Keratinocyte (primary cell): ENCODE data around the gene CAPN5. TPM values are rescaled to one million over a fixed set of nuclear protein-coding genes. Genes with fewer than 3 reads are reported as not detected.

Experiments used
- DNase-seq: peaks from one replicate; pipeline ENCODE4 v3.0.0-alpha.2; 2011; ENCODE audit warnings: low read depth, missing footprints, low spot score
- FAIRE-seq: peaks from 2 replicates; lab custom pipeline; 2011; peaks lifted over from hg19 to GRCh38; lab: Jason Lieb, UNC
- H2AFZ ChIP-seq: 2 replicates; pipeline ENCODE4 v1.6.0; 2012; ENCODE audit warnings: low read length, control low read depth, inconsistent platforms; ENCODE audit not compliant: control insufficient read depth
- H3K27ac ChIP-seq: 2 replicates; pipeline ENCODE4 v1.5.1; 2011; ENCODE audit warnings: low read length; ENCODE audit not compliant: control insufficient read depth, insufficient read depth
- H3K27me3 ChIP-seq: 3 replicates; pipeline ENCODE4 v1.6.0; 2011; ENCODE audit warnings: low read length; ENCODE audit not compliant: control insufficient read depth, insufficient read depth; ENCODE audit errors: extremely low read depth
- H3K36me3 ChIP-seq, 2 experiments: 2 replicates in 1 of 2; 3 replicates in 1 of 2; pipeline ENCODE4 v1.5.1; 2011; ENCODE audit warnings: low read length in 2 of 2, mild to moderate bottlenecking in 1 of 2; ENCODE audit not compliant: control insufficient read depth in 2 of 2, insufficient read depth in 2 of 2; ENCODE audit errors: extremely low read depth in 1 of 2
- H3K4me1 ChIP-seq: 3 replicates; pipeline ENCODE4 v1.5.1; 2011; ENCODE audit warnings: low read length; ENCODE audit not compliant: control insufficient read depth, insufficient read depth; ENCODE audit errors: extremely low read depth
- H3K4me2 ChIP-seq: 3 replicates; pipeline ENCODE4 v1.6.0; 2011; ENCODE audit warnings: low read depth, low read length; ENCODE audit not compliant: control insufficient read depth, insufficient read depth; ENCODE audit errors: extremely low read depth
- H3K4me3 ChIP-seq, 3 experiments: fragments of 200-600 bp in 1 of 3; sonication (generic) in 1 of 3; 2 replicates in 2 of 3; 3 replicates in 1 of 3; pipeline ENCODE4 v1.5.1; 2011 to 2016; ENCODE audit warnings: low read length in 3 of 3, mild to moderate bottlenecking in 3 of 3, control low read depth in 2 of 3, inconsistent platforms in 1 of 3, low read depth in 1 of 3, mixed read lengths in 1 of 3, mixed run types in 1 of 3, moderate library complexity in 1 of 3; ENCODE audit not compliant: control insufficient read depth in 2 of 3, insufficient read depth in 2 of 3; ENCODE audit errors: extremely low read depth in 1 of 3
- H3K79me2 ChIP-seq: 2 replicates; pipeline ENCODE4 v1.6.0; 2012; ENCODE audit warnings: low read length; ENCODE audit not compliant: control insufficient read depth, insufficient read depth
- H3K9ac ChIP-seq: 3 replicates; pipeline ENCODE4 v1.6.0; 2011; ENCODE audit warnings: low read length; ENCODE audit not compliant: control insufficient read depth, insufficient read depth; ENCODE audit errors: extremely low read depth
- H3K9me1 ChIP-seq: 3 replicates; pipeline ENCODE4 v1.6.0; 2011; ENCODE audit warnings: low read length; ENCODE audit not compliant: control insufficient read depth, insufficient read depth; ENCODE audit errors: extremely low read depth
- H3K9me3 ChIP-seq: 2 replicates; pipeline ENCODE4 v1.5.1; 2012; ENCODE audit warnings: low read depth, low read length; ENCODE audit not compliant: control insufficient read depth
- H4K20me1 ChIP-seq: 3 replicates; pipeline ENCODE4 v1.6.0; 2011; ENCODE audit warnings: low read length; ENCODE audit not compliant: control insufficient read depth, insufficient read depth; ENCODE audit errors: extremely low read depth
- CTCF ChIP-seq, 3 experiments: IDR thresholded peaks in 1 of 3; conservative IDR thresholded peaks in 1 of 3; optimal IDR thresholded peaks in 1 of 3; 2 replicates in 2 of 3; 3 replicates in 1 of 3; pipeline versions ENCODE3 to v1.5.1; 2011; ENCODE audit warnings: low read length in 3 of 3, mild to moderate bottlenecking in 3 of 3, moderate library complexity in 2 of 3, control low read depth in 1 of 3, inconsistent platforms in 1 of 3; ENCODE audit not compliant: insufficient read depth in 2 of 3; ENCODE audit errors: extremely low read depth in 1 of 3
- EZH2 ChIP-seq: IDR thresholded peaks from one replicate; pipeline ENCODE4 v1.6.1; 2012; ENCODE audit warnings: inconsistent platforms, mild to moderate bottlenecking, low read length, moderate library complexity
- dilution Hi-C: fragments of 300-500 bp; cut with MboI; formaldehyde crosslinking; loops from one replicate; pipeline ENCODE4 v1.7.0; 2020; ENCODE audit warnings: low sequenced_read_pairs; ENCODE audit not compliant: extremely low pct_ligation_motif_present
- polyA plus RNA-seq, 5 experiments: library from polyadenylated mRNA; depleted of rRNA in 3 of 5; stranded (reverse) in 3 of 5; stranded (forward) in 1 of 5; unstranded in 1 of 5; fragments of >200 nt; gene quantifications; 1 replicate in 1 of 5; 2 replicates in 3 of 5; 3 replicates in 1 of 5; pipeline versions ENCODE4 v1.2.1 to v1.2.3, GENCODE V29; 2011 to 2012; ENCODE audit warnings: missing spikeins in 2 of 5, low read depth in 1 of 5, low replicate concordance in 1 of 5

Gene CAPN5
- polyA plus RNA-seq, 1 donor (not counting 4 experiments of a cell fraction or from before 2014, with no cell fraction given), result 1.2 TPM

DNA sequence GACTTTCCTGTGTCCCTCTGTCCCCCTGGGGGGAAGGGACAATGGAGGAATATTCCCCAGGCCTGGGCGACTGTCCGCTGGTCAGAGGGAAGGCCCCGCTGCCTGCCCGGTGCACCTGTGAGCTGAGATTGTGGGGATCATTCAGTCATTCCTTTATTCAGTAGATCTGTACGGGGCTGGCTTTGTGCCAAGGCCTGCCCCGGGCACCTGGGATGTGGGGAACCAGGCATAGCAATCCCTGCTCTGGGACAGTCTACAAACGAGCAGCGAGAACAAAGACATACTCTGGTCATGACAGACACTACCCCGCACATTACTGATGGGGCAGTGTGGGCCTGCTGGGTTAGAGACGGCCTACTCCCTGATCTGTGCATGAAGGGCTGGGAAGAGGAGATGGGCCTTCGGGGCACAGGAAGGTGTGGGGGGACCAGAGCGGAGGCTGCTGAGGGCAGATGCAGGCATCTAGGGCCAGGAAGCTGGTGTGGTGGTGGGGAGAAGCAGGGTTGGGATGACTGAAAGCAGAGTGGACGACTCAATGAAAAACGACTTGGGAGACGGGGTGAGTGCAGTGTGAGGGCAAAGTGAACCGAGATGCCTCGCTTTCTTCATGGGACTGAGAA is 59.5 kb downstream of the CAPN5 start:
- Histone ChIP-seq H2AFZ (no peak overlapping the region), H3K27ac (no peak overlapping the region), H4K20me1 (no peaks in the 10 kb centered on the region), H3K9ac (no peak overlapping the region), H3K4me2 (no peak overlapping the region), H3K79me2 (no peaks in the 10 kb centered on the region), H3K9me1 (no peaks in the 10 kb centered on the region), H3K36me3 (no peaks in the 10 kb centered on the region), H3K27me3 (no peaks in the 10 kb centered on the region), H3K9me3 (no peaks in the 10 kb centered on the region), H3K4me1 (peaks cover 5% of the 10 kb centered on the region), H3K4me3 (no peak overlapping the region)
- FAIRE-seq (no peak), DNase-seq (no peak)
- dilution Hi-C loops, result no loop called here
- no peak for TF ChIP-seq CTCF (optimal IDR thresholded peaks at IDR 0.05 in 1 of 3, IDR thresholded peaks at IDR 0.05 in 1 of 3, conservative IDR thresholded peaks at IDR 0.05 in 1 of 3; ENCODE audit: extremely low read depth in 1 of 3, insufficient read depth in 2 of 3, low read length in 3 of 3)
- TF ChIP-seq EZH2, result no peak

GRCh38 chr11:77126861-77127234 is 60.1 kb downstream of the CAPN5 start:
- FAIRE-seq (no peak), DNase-seq (no peak)
- no peaks in the 10 kb centered on the region for H3K27me3 ChIP-seq
- no peaks in the 10 kb centered on the region for H4K20me1 ChIP-seq
- no peak overlapping the region for H2AFZ ChIP-seq
- H3K4me2 ChIP-seq, result peak overlapping the region; percentile 71
- H3K36me3 ChIP-seq, result no peaks in the 10 kb centered on the region
- H3K79me2 ChIP-seq, result no peaks in the 10 kb centered on the region
- dilution Hi-C loops, result no loop called here
- no peaks in the 10 kb centered on the region for H3K9me3 ChIP-seq
- H3K9ac ChIP-seq, result no peak overlapping the region
- peak overlapping the region in 1 of 3 experiments; percentile 8 for H3K4me3 ChIP-seq
- TF ChIP-seq CTCF (optimal IDR thresholded peaks at IDR 0.05 in 1 of 3, IDR thresholded peaks at IDR 0.05 in 1 of 3, conservative IDR thresholded peaks at IDR 0.05 in 1 of 3; ENCODE audit: extremely low read depth in 1 of 3, insufficient read depth in 2 of 3, low read length in 3 of 3), result no peak
- no peak for TF ChIP-seq EZH2
- no peaks in the 10 kb centered on the region for H3K9me1 ChIP-seq
- no peak overlapping the region for H3K27ac ChIP-seq
- H3K4me1 ChIP-seq, result peaks cover 5% of the 10 kb centered on the region
